Esophagus muscularis mucosa (tissue), 4 donors: ENCODE measurements around the gene KLHDC4. TPM values are rescaled to one million over a fixed set of nuclear protein-coding genes. Genes with fewer than 3 reads are reported as not detected.

Experiments used
- DNase-seq: peaks from one replicate; pipeline ENCODE4 v3.0.0-alpha.2; 2017; ENCODE audit errors: extremely low spot score
- H3K27ac ChIP-seq, 4 donors: fragments of 200-600 bp; sonication (generic); replicated peaks in 1 of 4; 1 replicate in 3 of 4; 2 replicates in 1 of 4; pipeline ENCODE4 v1.5.1; 2016 to 2019; ENCODE audit warnings: mild to moderate bottlenecking in 1 of 4
- H3K27me3 ChIP-seq, 4 donors: fragments of 200-600 bp; sonication (generic); one replicate each; pipeline versions ENCODE4 v1.5.1 to v1.6.0; 2016 to 2019
- H3K36me3 ChIP-seq, 4 donors: fragments of 200-600 bp; sonication (generic); one replicate each; pipeline ENCODE4 v1.5.1; 2016 to 2019
- H3K4me1 ChIP-seq, 4 donors: fragments of 200-600 bp; sonication (generic); one replicate each; pipeline ENCODE4 v1.5.1; 2016 to 2019
- H3K4me3 ChIP-seq, 4 donors: fragments of 200-600 bp; sonication (generic); 1 replicate in 2 of 4; 2 replicates in 2 of 4; pipeline ENCODE4 v1.5.1; 2016 to 2019; ENCODE audit warnings: mild to moderate bottlenecking in 4 of 4, moderate library complexity in 1 of 4
- H3K9me3 ChIP-seq, 4 donors: fragments of 200-600 bp; sonication (generic); 1 replicate in 3 of 4; 2 replicates in 1 of 4; pipeline ENCODE4 v1.5.1; 2016 to 2019
- CTCF ChIP-seq, 3 experiments: fragments of 200-600 bp in 2 of 3; fragments of 450-650 bp in 1 of 3; sonication (generic) in 2 of 3; IDR thresholded peaks; one replicate each; pipeline ENCODE4 v1.5.1; 2017 to 2019; ENCODE audit warnings: antibody characterized with exemption in 3 of 3, mild to moderate bottlenecking in 2 of 3, moderate library complexity in 1 of 3
- EP300 ChIP-seq: sonication (generic); formaldehyde crosslinking; IDR thresholded peaks from one replicate; pipeline ENCODE4 v1.6.1; 2017; ENCODE audit warnings: antibody characterized with exemption
- POLR2A ChIP-seq: fragments of 450-650 bp; IDR thresholded peaks from one replicate; pipeline ENCODE4 v1.6.1; 2017; ENCODE audit warnings: antibody characterized with exemption, moderate library complexity, mild to moderate bottlenecking, low read depth
- POLR2AphosphoS5 ChIP-seq, 2 donors: sonication (generic); formaldehyde crosslinking; IDR thresholded peaks; one replicate each; pipeline ENCODE4 v1.6.1; 2017; ENCODE audit warnings: antibody characterized with exemption in 2 of 2
- WGBS: methylation state at CpG from one replicate; pipeline ENCODE4 v1.1.5; 2018; 5-methylcytosine and 5-hydroxymethylcytosine counted together
- intact Hi-C: fragments of 100-400 bp; cut with DNase I; formaldehyde crosslinking; loops from one replicate; pipeline ENCODE4 v1.15.1; 2023
- total RNA-seq, 4 donors: library from RNA; depleted of rRNA; stranded (reverse); fragments of >200 nt; gene quantifications; one replicate each; pipeline versions ENCODE4 v1.1.0 to v1.2.1, GENCODE V29; 2016

The KLHDC4 gene
- total RNA-seq, 4 donors from 2014 or later: 22.2 to 41.5 (median 31.4) TPM

GRCh38 chr16:87802670-87803069, 36.9 kb upstream of the KLHDC4 start:
- peaks cover 0 to 3% (median 0%) of the 10 kb centered on the region in 4 donors for H3K9me3 ChIP-seq
- TF ChIP-seq CTCF (IDR thresholded peaks at IDR 0.05) (no peak), POLR2A (no peak), POLR2AphosphoS5 (IDR thresholded peaks at IDR 0.05) (no peak), EP300 (no peak)
- WGBS: 84% methylated on average over 8 of the region's 8 CpGs
- H3K27me3 ChIP-seq: peaks cover 0 to 5% (median 0%) of the 10 kb centered on the region in 4 donors
- intact Hi-C loops: no loop called here
- peaks cover 15 to 16% (median 15%) of the 10 kb centered on the region in 4 donors for H3K4me1 ChIP-seq
- no peak overlapping the region for H3K4me3 ChIP-seq
- no peak overlapping the region for H3K27ac ChIP-seq
- no peaks in the 10 kb centered on the region for H3K36me3 ChIP-seq
- no peak for DNase-seq

GRCh38 chr16:87801679-87802259, 36.0 kb upstream of the KLHDC4 start:
- WGBS: 86% methylated on average over 9 of the region's 16 CpGs
- TF ChIP-seq POLR2A: no peak
- no peak for TF ChIP-seq CTCF (IDR thresholded peaks at IDR 0.05)
- TF ChIP-seq POLR2AphosphoS5 (IDR thresholded peaks at IDR 0.05): no peak
- no peak for TF ChIP-seq EP300
- intact Hi-C loops: no loop called here
- Histone ChIP-seq H3K27ac (no peak overlapping the region), H3K9me3 (peaks cover 0 to 3% (median 0%) of the 10 kb centered on the region in 4 donors), H3K36me3 (no peaks in the 10 kb centered on the region), H3K27me3 (peaks cover 0 to 5% (median 0%) of the 10 kb centered on the region in 4 donors), H3K4me3 (no peak overlapping the region), H3K4me1 (peaks cover 8 to 10% (median 9%) of the 10 kb centered on the region in 4 donors)
- DNase-seq: no peak

GRCh38 chr16:87800497-87800896, 34.7 kb upstream of the KLHDC4 start:
- Histone ChIP-seq H3K36me3 (no peaks in the 10 kb centered on the region), H3K9me3 (peaks cover 0 to 3% (median 0%) of the 10 kb centered on the region in 4 donors), H3K27ac (no peak overlapping the region), H3K4me3 (no peak overlapping the region), H3K27me3 (no peaks in the 10 kb centered on the region), H3K4me1 (no peaks in the 10 kb centered on the region)
- TF ChIP-seq EP300: no peak
- no peak for TF ChIP-seq CTCF (IDR thresholded peaks at IDR 0.05)
- TF ChIP-seq POLR2AphosphoS5 (IDR thresholded peaks at IDR 0.05): no peak
- TF ChIP-seq POLR2A: no peak
- intact Hi-C loops: no loop called here
- 83% methylated on average over 6 of the region's 6 CpGs for WGBS
- no peak for DNase-seq

GRCh38 chr16:87795336-87795735, 29.6 kb upstream of the KLHDC4 start:
- intact Hi-C loops: no loop called here
- no peak for TF ChIP-seq POLR2AphosphoS5 (IDR thresholded peaks at IDR 0.05)
- no peak for TF ChIP-seq POLR2A
- no peak for TF ChIP-seq EP300
- no peak for TF ChIP-seq CTCF (IDR thresholded peaks at IDR 0.05)
- no peaks in the 10 kb centered on the region for H3K36me3 ChIP-seq
- H3K4me3 ChIP-seq: no peak overlapping the region
- 91% methylated on average over 11 of the region's 12 CpGs for WGBS
- peaks cover 7 to 12% (median 10%) of the 10 kb centered on the region in 4 donors for H3K4me1 ChIP-seq
- no peak overlapping the region for H3K27ac ChIP-seq
- no peak for DNase-seq
- no peaks in the 10 kb centered on the region for H3K27me3 ChIP-seq
- no peaks in the 10 kb centered on the region for H3K9me3 ChIP-seq
